K562 (cell line): ENCODE results near the gene MARCHF5. TPM values are rescaled to one million over a fixed set of nuclear protein-coding genes. Genes with fewer than 3 reads are reported as not detected.

Experiments used
- ATF4 ChIP-seq: fragments of 450-650 bp; formaldehyde crosslinking; IDR thresholded peaks from 2 replicates; pipeline ENCODE4 v1.4.0; 2022; ENCODE audit warnings: mild to moderate bottlenecking, moderate library complexity
- CC2D1A ChIP-seq: fragments of 450-650 bp; IDR thresholded peaks from 2 replicates; pipeline ENCODE4 v1.6.1; 2017; ENCODE audit warnings: mild to moderate bottlenecking
- EHMT2 ChIP-seq: fragments of 450-650 bp; IDR thresholded peaks from 2 replicates; pipeline ENCODE4 v1.6.1; 2018; ENCODE audit warnings: antibody characterized with exemption
- ELF1 ChIP-seq: fragments of 200-800 bp; sonication (Bioruptor generic); IDR thresholded peaks from 2 replicates; pipeline ENCODE4 v1.6.1; 2016; ENCODE audit warnings: missing genetic modification characterization, missing compliant biosample characterization
- FOXK1 ChIP-seq: sonication (generic); formaldehyde crosslinking; IDR thresholded peaks from 2 replicates; pipeline ENCODE4 v1.8.0; 2022; ENCODE audit warnings: missing genetic modification reagents, mild to moderate bottlenecking, borderline replicate concordance
- HNRNPH1 ChIP-seq: fragments of 200-400 bp; formaldehyde crosslinking; optimal IDR thresholded peaks from 2 replicates; pipeline ENCODE3; 2017; ENCODE audit warnings: low read depth, mild to moderate bottlenecking, low read length, moderate library complexity
- KLF13 ChIP-seq: fragments of 450-650 bp; IDR thresholded peaks from 2 replicates; pipeline ENCODE4 v1.6.1; 2016; ENCODE audit warnings: missing genetic modification characterization, low read depth, mild to moderate bottlenecking, missing compliant biosample characterization, moderate library complexity, borderline replicate concordance
- MTA3 ChIP-seq: fragments of 450-650 bp; formaldehyde crosslinking; IDR thresholded peaks from 2 replicates; pipeline ENCODE4 v1.6.1; 2017; ENCODE audit warnings: mild to moderate bottlenecking, borderline replicate concordance
- MYC ChIP-seq, 2 experiments: fragments of 250-450 bp in 1 of 2; sonication (Bioruptor Pico) in 1 of 2; IDR thresholded peaks; 2 replicates each; pipeline versions ENCODE4 v1.5.1 to v1.6.1; 2012 to 2021; ENCODE audit warnings: low read depth in 2 of 2, borderline replicate concordance in 1 of 2, improper control_type of control experiment in 1 of 2, low read length in 1 of 2, mild to moderate bottlenecking in 1 of 2, moderate library complexity in 1 of 2
- POLR2H ChIP-seq: IDR thresholded peaks from 2 replicates; pipeline ENCODE4 v1.6.1; 2016; ENCODE audit warnings: missing genetic modification characterization, low read depth, mild to moderate bottlenecking, control low read depth, missing compliant biosample characterization, moderate library complexity
- STAT5A ChIP-seq: IDR thresholded peaks from 2 replicates; pipeline ENCODE4 v1.6.1; 2012; ENCODE audit warnings: low read length, inconsistent platforms, borderline replicate concordance
- ZNF175 ChIP-seq: fragments of 200-800 bp; sonication (Bioruptor generic); IDR thresholded peaks from 2 replicates; pipeline ENCODE4 v1.6.1; 2016; ENCODE audit warnings: low read depth, mild to moderate bottlenecking, missing genetic modification characterization, missing compliant biosample characterization
- ZNF282 ChIP-seq: sonication (generic); formaldehyde crosslinking; IDR thresholded peaks from 2 replicates; pipeline ENCODE4 v1.8.1; 2023; ENCODE audit warnings: missing genetic modification reagents
- ZNF316 ChIP-seq: fragments of 450-650 bp; IDR thresholded peaks from 2 replicates; pipeline ENCODE4 v1.6.1; 2016
- ZNF318 ChIP-seq, 2 experiments: fragments of 450-650 bp; IDR thresholded peaks; 2 replicates each; pipeline ENCODE4 v1.6.1; 2016; ENCODE audit warnings: mild to moderate bottlenecking in 2 of 2, borderline replicate concordance in 1 of 2, low read depth in 1 of 2, moderate library complexity in 1 of 2
- ZNF354B ChIP-seq: fragments of 250-450 bp; sonication (Bioruptor Pico); IDR thresholded peaks from 2 replicates; pipeline ENCODE4 v1.4.0; 2020
- ZNF57 ChIP-seq: fragments of 450-650 bp; formaldehyde crosslinking; IDR thresholded peaks from 2 replicates; pipeline ENCODE4 v1.4.0; 2020; ENCODE audit warnings: mild to moderate bottlenecking, moderate library complexity
- ZNF696 ChIP-seq: fragments of 250-450 bp; sonication (Bioruptor Pico); conservative IDR thresholded peaks from 2 replicates; pipeline ENCODE4 v1.4.0; 2020; ENCODE audit warnings: mild to moderate bottlenecking, moderate library complexity
- polyA plus RNA-seq, 8 experiments: library from polyadenylated mRNA; depleted of rRNA in 4 of 8; stranded (reverse) in 5 of 8; unstranded in 3 of 8; fragments of >200 nt; fragmentation: Nextera tagmentation in 2 of 8; fragmentation: Illumina TruSeq in 1 of 8; extraction: Ambion mirVana in 2 of 8; extraction: Trizol in 1 of 8; gene quantifications; 2 replicates each; pipeline versions ENCODE4 v1.2.1 to v1.2.3, GENCODE V29; 2011 to 2014; ENCODE audit warnings: inconsistent platforms in 1 of 8, missing spikeins in 1 of 8
- total RNA-seq, 7 experiments: library from RNA; depleted of rRNA in 6 of 7; stranded (reverse); fragments of >200 nt in 6 of 7; fragmentation: Illumina TruSeq in 2 of 7; extraction: Trizol in 2 of 7; gene quantifications; 2 replicates each; pipeline versions ENCODE4 v1.2.1 to v1.2.3, GENCODE V29; 2011 to 2021; ENCODE audit warnings: low replicate concordance in 1 of 7

The MARCHF5 gene
- total and polyA plus RNA-seq, 9 of the 15 experiments (the other 6 are each of a cell fraction or from before 2014, with no cell fraction given), result 3.4 to 27.2 (median 11.5) TPM

GRCh38 chr10:92290837-92291615, at the start of gene MARCHF5, which contains the start of gene CPEB3 (continued):
- TF ChIP-seq STAT5A (no peak), ZNF316 (no peak), ELF1 (tag) (peak; percentile 81), CC2D1A (no peak), MTA3 (peak; percentile 56; the same call in 1 of the 2 replicates), ZNF696 (CRISPR knock-in tag) (no peak), MYC (IDR thresholded peaks at IDR 0.05; ENCODE audit: low read depth, low read length) (peak; percentile 49; the same call in 1 of the 2 replicates), MYC (CRISPR knock-in tag; IDR thresholded peaks at IDR 0.05; ENCODE audit: borderline replicate concordance, low read depth) (0 out of 2 replicates have a peak, but pooled peaks have one; percentile 31), ZNF318 (IDR thresholded peaks at IDR 0.05; ENCODE audit: borderline replicate concordance in 1 of 2, low read depth in 1 of 2) (no peak), KLF13 (tag) (no peak), EHMT2 (no peak), FOXK1 (CRISPR knock-in tag) (no peak), POLR2H (tag) (no peak), ATF4 (CRISPR knock-in tag) (no peak), ZNF354B (CRISPR knock-in tag) (no peak), ZNF57 (CRISPR knock-in tag) (no peak), ZNF175 (CRISPR knock-in tag) (no peak), ZNF282 (CRISPR knock-in tag) (no peak), HNRNPH1 (no peak)
